ENCODE results near the gene MSL3. TPM values are rescaled to one million over a fixed set of nuclear protein-coding genes. Genes with fewer than 3 reads are reported as not detected.
A peak's percentile ranks its signal among the peaks of the same experiment; 100 is the strongest.

Gene MSL3
- total RNA-seq (2016; rRNA removed; fragmentation: Illumina TruSeq; extraction: Trizol) (7.6 and 9.8 TPM in 2 replicates), polyA plus RNA-seq (2011; rRNA removed) (10.1 and 10.2 TPM in 2 replicates), polyA minus RNA-seq (2011; rRNA and poly(A)+ RNA removed; ENCODE audit: low replicate concordance) (6.1 and 39.9 TPM in 2 replicates), Bru-seq, nascent RNA (percentile 47 among the genes with signal in this experiment), BruChase-seq, experiment 1, labeled RNA remaining after a 6-hour chase (percentile 61 among the genes with signal in this experiment), BruChase-seq, experiment 2, labeled RNA remaining after a 2-hour chase (percentile 55 among the genes with signal in this experiment)
- 3.9 and 5.2 TPM in 2 replicates for total RNA-seq (2016; cell fraction: cytosol; rRNA removed; fragmentation: Illumina TruSeq; extraction: Trizol; ENCODE audit: low read depth)
- total RNA-seq (2016; cell fraction: insoluble cytoplasmic fraction; rRNA removed; fragmentation: Illumina TruSeq; extraction: Trizol), result 7.5 and 9.8 TPM in 2 replicates
- total RNA-seq (2016; cell fraction: membrane; rRNA removed; fragmentation: Illumina TruSeq; extraction: Trizol), result 6.6 and 7.4 TPM in 2 replicates
- 9.3 and 9.9 TPM in 2 replicates for total RNA-seq (2016; cell fraction: nucleus; rRNA removed; fragmentation: Illumina TruSeq; extraction: Trizol)
- polyA plus RNA-seq (2011; cell fraction: cytosol; rRNA removed), result 5.1 and 5.4 TPM in 2 replicates
- polyA plus RNA-seq (2011; cell fraction: nucleus; rRNA removed), result 24.6 and 26.6 TPM in 2 replicates
- 5.7 and 8.3 TPM in 2 replicates for polyA plus RNA-seq (2012)
- 2.9 and 3.3 TPM in 2 replicates for polyA plus RNA-seq (2016; cell fraction: cytosol; fragmentation: Illumina TruSeq; extraction: Trizol; ENCODE audit: low read depth)
- polyA plus RNA-seq (2016; cell fraction: insoluble cytoplasmic fraction; fragmentation: Illumina TruSeq; extraction: Trizol; ENCODE audit: low read depth), result 10.2 and 10.9 TPM in 2 replicates
- polyA plus RNA-seq (2016; cell fraction: membrane; fragmentation: Illumina TruSeq; extraction: Trizol; ENCODE audit: low read depth), result 5.2 and 5.8 TPM in 2 replicates
- polyA plus RNA-seq (2016; cell fraction: nucleus; fragmentation: Illumina TruSeq; extraction: Trizol; ENCODE audit: insufficient read depth, low read depth), result 13.5 and 15.1 TPM in 2 replicates
- polyA minus RNA-seq (2011; cell fraction: cytosol; rRNA and poly(A)+ RNA removed), result 4.6 and 4.7 TPM in 2 replicates
- polyA minus RNA-seq (2011; cell fraction: nucleus; rRNA and poly(A)+ RNA removed), result 12.5 and 16.4 TPM in 2 replicates
- long read RNA-seq, experiment 1, partial matches to known transcripts, result 2 of 8 reads
- long read RNA-seq, experiment 1, other reads (novel, unspliced or antisense), result 1 of 8 reads
- long read RNA-seq, experiment 2, transcript MSL3-201 (13 exons, 2,364 nt), result major isoform, 6 of 9 reads
- long read RNA-seq, experiment 2, partial matches to known transcripts, result 2 of 9 reads
- long read RNA-seq, experiment 2, other reads (novel, unspliced or antisense), result 1 of 9 reads

DNA sequence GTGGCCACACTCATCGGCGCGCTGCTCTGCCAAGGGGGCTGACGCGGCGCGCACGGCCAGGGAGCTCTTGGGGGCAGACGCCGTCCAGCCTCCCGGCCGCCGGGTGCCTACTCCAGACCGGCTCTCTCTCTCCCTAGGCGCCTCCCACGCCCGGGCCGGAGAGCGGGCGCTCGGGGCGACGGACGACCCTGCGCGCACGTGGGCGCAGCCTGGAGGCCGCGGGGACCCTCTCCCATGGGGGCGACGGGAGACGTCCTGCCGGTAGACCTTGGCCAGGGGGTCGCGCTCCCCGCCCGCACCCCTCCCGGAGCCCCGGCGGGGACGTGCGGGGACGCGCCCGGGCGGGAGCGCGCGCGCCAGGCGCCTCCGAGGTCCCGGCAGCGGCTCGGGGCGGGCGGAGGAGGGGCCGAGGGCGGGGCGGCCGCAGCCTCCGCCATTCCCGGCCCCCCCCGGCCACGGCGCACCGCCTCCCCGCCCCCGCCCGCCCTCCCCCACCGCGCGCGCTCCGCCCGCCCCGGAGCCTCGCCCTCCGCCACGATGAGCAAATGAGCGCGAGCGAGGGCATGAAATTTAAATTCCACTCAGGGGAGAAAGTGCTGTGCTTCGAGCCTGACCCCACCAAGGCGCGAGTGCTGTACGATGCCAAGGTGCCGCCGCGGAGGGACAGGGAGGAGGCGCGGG lies at the start of gene MSL3:
Gene MSL3, plus strand, starts transcription at position 519 of the 681 bp plus-strand sequence. Its CDS starts 27 bp downstream, at position 546.
- no CpG with 5 or more reads among the region's 93 CpGs for WGBS (ENCODE audit: low lambda C conversion rate)
- Histone ChIP-seq H3K36me3 (replicated peaks in 1 of 2; ENCODE audit: control insufficient read depth in 1 of 2, insufficient read depth in 2 of 2, low read length in 2 of 2) (0 out of 5 replicates have a peak, but pooled peaks cover 0 to 3% of the 10 kb centered on the region in 2 experiments), H3K9ac (ENCODE audit: insufficient read depth, low read depth, low read length) (peak within 1 kb of the TSS; percentile 78), H4K20me1 (ENCODE audit: insufficient read depth, low read length) (no peaks in the 10 kb centered on the region), H3K4me1 (ENCODE audit: insufficient read depth, low read length) (peaks cover 29% of the 10 kb centered on the region), H3K27ac (ENCODE audit: extremely low read length, insufficient read depth, low read length) (peak within 1 kb of the TSS; percentile 68), H3K27me3 (ENCODE audit: control insufficient read depth in 1 of 2, insufficient read depth in 2 of 2, low read length in 2 of 2) (peaks cover 2 to 16% of the 10 kb centered on the region in 2 experiments; a peak in 3 of 5 replicates), H3K79me2 (ENCODE audit: insufficient read depth, low read length) (no peaks in the 10 kb centered on the region), H3K4me3 (replicated peaks in 1 of 3; ENCODE audit: insufficient read depth in 1 of 3, low read depth in 2 of 3, low read length in 3 of 3) (peak within 1 kb of the TSS; percentile 81 to 85 (median 85)), H2AFZ (ENCODE audit: low read length) (no peak within 1 kb of the TSS), H3K9me3 (ENCODE audit: low read length) (no peaks in the 10 kb centered on the region), H3K4me2 (ENCODE audit: low read depth, low read length) (peak within 1 kb of the TSS; percentile 88)
- FAIRE-seq (no peak), ATAC-seq (peak; percentile 55), DNase-seq (ENCODE audit: low spot score) (no peak)
- no TSS peak for BruUV-seq (replicated peaks)
- POLR2A ChIA-PET, result no interaction called here
- in situ Hi-C loops (cut with HindIII; ENCODE audit: extremely low pct_ligation_motif_present, low pct_unique_long_range_greater_than_20kb), result loop anchor here (25.0 kb wide), 1 partner anchor 621 kb away; no protein-coding TSS in a partner anchor
- CTCF ChIA-PET (ENCODE audit: low intra/inter-chr PET ratio, low total read pairs), result no interaction called here
- intact Hi-C loops (cut with micrococcal nuclease; ENCODE audit: unreplicated experiment), result no loop called here
- no peak for TF ChIP-seq ZNF263 (CRISPR knock-in tag; IDR thresholded peaks at IDR 0.05)
- TF ChIP-seq STAT6 (CRISPR knock-in tag; IDR thresholded peaks at IDR 0.05; ENCODE audit: borderline replicate concordance), result no peak
- 0 out of 2 replicates have a peak, but pooled peaks have one; percentile 50 for TF ChIP-seq ZNF800 (CRISPR knock-in tag; IDR thresholded peaks at IDR 0.05)
- no peak for TF ChIP-seq HIVEP1 (CRISPR knock-in tag; IDR thresholded peaks at IDR 0.05)
- peak; percentile 44; the same call in 1 of the 2 replicates for TF ChIP-seq GABPB1 (CRISPR knock-in tag; IDR thresholded peaks at IDR 0.05)
- TF ChIP-seq, protein P1, sequence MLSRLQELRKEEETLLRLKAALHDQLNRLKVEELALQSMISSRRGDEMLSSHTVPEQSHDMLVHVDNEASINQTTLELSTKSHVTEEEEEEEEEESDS (CRISPR knock-in tag; IDR thresholded peaks at IDR 0.05; ENCODE audit: borderline replicate concordance), result no peak
- TF ChIP-seq ZNF777 (CRISPR knock-in tag; IDR thresholded peaks at IDR 0.05), result peak; percentile 64
- TF ChIP-seq, protein P2, sequence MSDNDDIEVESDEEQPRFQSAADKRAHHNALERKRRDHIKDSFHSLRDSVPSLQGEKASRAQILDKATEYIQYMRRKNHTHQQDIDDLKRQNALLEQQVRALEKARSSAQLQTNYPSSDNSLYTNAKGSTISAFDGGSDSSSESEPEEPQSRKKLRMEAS (IDR thresholded peaks at IDR 0.05), result peak; percentile 42; the same call in 1 of the 2 replicates
